Urinary bladder (tissue), 4 donors: ENCODE data around the gene STEAP1. TPM values are rescaled to one million over a fixed set of nuclear protein-coding genes. Genes with fewer than 3 reads are reported as not detected.

Experiments used
- DNase-seq: peaks from one replicate; pipeline ENCODE4 v3.0.0-alpha.2; 2015; ENCODE audit errors: extremely low spot score
- H3K27ac ChIP-seq: one replicate; pipeline ENCODE4 v1.5.1; 2013; ENCODE audit warnings: low read depth, mild to moderate bottlenecking, moderate library complexity
- H3K36me3 ChIP-seq: one replicate; pipeline ENCODE4 v1.6.1; 2013; ENCODE audit warnings: mild to moderate bottlenecking, moderate library complexity; ENCODE audit not compliant: insufficient read depth
- H3K4me1 ChIP-seq: one replicate; pipeline ENCODE4 v1.6.1; 2013; ENCODE audit warnings: mild to moderate bottlenecking, moderate library complexity; ENCODE audit not compliant: insufficient read depth
- H3K4me3 ChIP-seq: one replicate; pipeline ENCODE4 v1.5.1; 2013; ENCODE audit warnings: low read depth, low read length
- WGBS: extraction: QIAGEN DNeasy Blood & Tissue Kit; methylation state at CpG from one replicate; pipeline ENCODE4 v1.1.7; 2013; 5-methylcytosine and 5-hydroxymethylcytosine counted together
- polyA plus RNA-seq: library from polyadenylated mRNA; stranded (reverse); fragments of 200-250 nt; gene quantifications from one replicate; pipeline ENCODE4 v1.2.3, GENCODE V29; 2013
- total RNA-seq: library from RNA; depleted of rRNA; stranded (reverse); fragments of >200 nt; gene quantifications from one replicate; pipeline ENCODE4 v1.2.3, GENCODE V29; 2014
- donor health status: healthy with polysubstance abuse.
- donor health status: healthy.

Gene STEAP1
- total and polyA plus RNA-seq, 2 donors: 5.8 to 8.1 TPM

GRCh38 chr7:90210981-90211380 lies 56.7 kb downstream of the STEAP1 start:
- no peak for DNase-seq
- no peaks in the 10 kb centered on the region for H3K36me3 ChIP-seq
- peaks cover 2% of the 10 kb centered on the region for H3K4me1 ChIP-seq
- 23% methylated on average over 11 of the region's 11 CpGs for WGBS
- peak overlapping the region; percentile 76 for H3K4me3 ChIP-seq
- peak overlapping the region; percentile 93 for H3K27ac ChIP-seq

GRCh38 chr7:90211391-90212148 lies 57.3 kb downstream of the STEAP1 start, which contains the start of gene STEAP2:
STEAP2 (plus strand) TSS chr7:90211740; CDS start chr7:90225083, 13,343 bp downstream.
- DNase-seq: peak; percentile 86

GRCh38 chr7:90212149-90212495 lies 57.9 kb downstream of the STEAP1 start:
- peak overlapping the region; percentile 27 for H3K27ac ChIP-seq
- H3K4me1 ChIP-seq: peaks cover 2% of the 10 kb centered on the region
- no peaks in the 10 kb centered on the region for H3K36me3 ChIP-seq
- H3K4me3 ChIP-seq: peak overlapping the region; percentile 76
- WGBS: 9% methylated on average over 6 of the region's 6 CpGs
- DNase-seq: no peak

More at GRCh38 chr7:90211391-90212148, 57.3 kb downstream of the STEAP1 start, which contains the start of gene STEAP2:
- 1% methylated on average over 73 of the region's 73 CpGs for WGBS
- peaks cover 2% of the 10 kb centered on the region for H3K4me1 ChIP-seq
- no peaks in the 10 kb centered on the region for H3K36me3 ChIP-seq
- peak within 1 kb of the TSS; percentile 93 for H3K27ac ChIP-seq
- H3K4me3 ChIP-seq: peak within 1 kb of the TSS; percentile 76

- no peak for DNase-seq
- Histone ChIP-seq H3K4me3 (no peak overlapping the region), H3K36me3 (no peaks in the 10 kb centered on the region), H3K27ac (no peak overlapping the region), H3K4me1 (peaks cover 2% of the 10 kb centered on the region)
- 72% methylated on average over 2 of the region's 2 CpGs for WGBS
Measured at GRCh38 chr7:90213521-90213920, 59.3 kb downstream of the STEAP1 start.

Other genes with a start within 250 kb of the STEAP1 start
- 31.4 TPM for gene STEAP2, start 57.3 kb downstream of the STEAP1 start, total RNA-seq
- 8.7 TPM for gene STEAP2, start 57.3 kb downstream of the STEAP1 start, polyA plus RNA-seq
- gene CFAP69, start 90.7 kb downstream of the STEAP1 start, total RNA-seq: 19.1 TPM
- gene CFAP69, start 90.7 kb downstream of the STEAP1 start, polyA plus RNA-seq: 2.4 TPM
- not detected for gene FAM237B, start 166.8 kb downstream of the STEAP1 start, total RNA-seq
- not detected for gene FAM237B, start 166.8 kb downstream of the STEAP1 start, polyA plus RNA-seq
- gene GTPBP10, start 192.2 kb downstream of the STEAP1 start, total RNA-seq: 32.9 TPM
- gene GTPBP10, start 192.2 kb downstream of the STEAP1 start, polyA plus RNA-seq: 8.2 TPM
- 39.8 TPM for gene CLDN12, start 249.0 kb downstream of the STEAP1 start, total RNA-seq
- 20.2 TPM for gene CLDN12, start 249.0 kb downstream of the STEAP1 start, polyA plus RNA-seq